Colonic mucosa (tissue), 4 donors: ENCODE measurements around the gene SSTR1. TPM values are rescaled to one million over a fixed set of nuclear protein-coding genes. Genes with fewer than 3 reads are reported as not detected.

ENCODE experiments used
- DNase-seq: peaks from one replicate; pipeline ENCODE4 v3.0.0-alpha.2; 2020
- H3K27ac ChIP-seq: fragments of 200-600 bp; one replicate; pipeline ENCODE4 v1.8.0; 2021
- H3K27me3 ChIP-seq: fragments of 200-600 bp; one replicate; pipeline ENCODE4 v1.8.0; 2021
- H3K36me3 ChIP-seq: fragments of 200-600 bp; one replicate; pipeline ENCODE4 v1.8.0; 2021
- H3K4me1 ChIP-seq: fragments of 200-600 bp; one replicate; pipeline ENCODE4 v1.8.0; 2021; ENCODE audit warnings: mild to moderate bottlenecking
- H3K4me3 ChIP-seq: fragments of 200-600 bp; one replicate; pipeline ENCODE4 v1.8.0; 2021
- H3K9ac ChIP-seq, 2 donors: one replicate each; pipeline ENCODE4 v1.7.0; 2013; ENCODE audit warnings: control low read depth in 2 of 2, low read depth in 2 of 2, low read length in 2 of 2
- H3K9me3 ChIP-seq: fragments of 200-600 bp; one replicate; pipeline ENCODE4 v1.8.0; 2021
- CTCF ChIP-seq: fragments of 200-600 bp; IDR thresholded peaks from one replicate; pipeline ENCODE4 v1.8.0; 2022; ENCODE audit warnings: antibody characterized with exemption, mild to moderate bottlenecking
- intact Hi-C: fragments of 100-400 bp; cut with DNase I; formaldehyde crosslinking; loops from one replicate; pipeline ENCODE4 v1.14.1; 2022
- total RNA-seq, 2 donors: library from RNA; stranded (reverse); fragmentation: NEBNext Ultra II Directional in 1 of 2; extraction: Animal tissue kit (Norgen Biotek cat#: 25700) in 1 of 2; gene quantifications; one replicate each; pipeline ENCODE4 v1.2.1, GENCODE V29; 2021
- donor health status: healthy.
- donor health status: DM: no; HTN: no; CAD: no.
- donor health status: DM: no; HTN: no; CAD: no.

The SSTR1 gene
- total RNA-seq, 2 donors from 2014 or later, result 8.5 to 8.8 TPM

GRCh38 chr14:38212111-38212510, 4.4 kb downstream of the SSTR1 start:
- TF ChIP-seq CTCF, result no peak
- Histone ChIP-seq H3K27ac (no peak overlapping the region), H3K4me1 (no peaks in the 10 kb centered on the region), H3K4me3 (no peak overlapping the region), H3K36me3 (no peaks in the 10 kb centered on the region), H3K9me3 (no peaks in the 10 kb centered on the region), H3K27me3 (no peaks in the 10 kb centered on the region), H3K9ac (no peak overlapping the region)
- intact Hi-C loops, result no loop called here
- DNase-seq, result no peak

- no peak for DNase-seq
- H3K4me3 ChIP-seq, result no peak overlapping the region
- H3K9me3 ChIP-seq, result no peaks in the 10 kb centered on the region
- no peak overlapping the region for H3K9ac ChIP-seq
- no peaks in the 10 kb centered on the region for H3K4me1 ChIP-seq
- no peak overlapping the region for H3K27ac ChIP-seq
- no peaks in the 10 kb centered on the region for H3K27me3 ChIP-seq
- intact Hi-C loops, result no loop called here
- TF ChIP-seq CTCF, result no peak
- no peaks in the 10 kb centered on the region for H3K36me3 ChIP-seq
These were observed 5.3 kb downstream of the SSTR1 start for GRCh38 chr14:38213001-38213400.

GRCh38 chr14:38217553-38217952, 9.8 kb downstream of the SSTR1 start:
- DNase-seq, result no peak
- Histone ChIP-seq H3K4me3 (no peak overlapping the region), H3K9me3 (no peaks in the 10 kb centered on the region), H3K36me3 (no peaks in the 10 kb centered on the region), H3K27me3 (no peaks in the 10 kb centered on the region), H3K9ac (no peak overlapping the region), H3K4me1 (no peaks in the 10 kb centered on the region), H3K27ac (no peak overlapping the region)
- no peak for TF ChIP-seq CTCF
- intact Hi-C loops, result no loop called here

- Histone ChIP-seq H3K4me3 (no peak overlapping the region), H3K4me1 (no peaks in the 10 kb centered on the region), H3K36me3 (no peaks in the 10 kb centered on the region), H3K27me3 (no peaks in the 10 kb centered on the region), H3K27ac (no peak overlapping the region), H3K9ac (no peak overlapping the region), H3K9me3 (no peaks in the 10 kb centered on the region)
- TF ChIP-seq CTCF, result no peak
- DNase-seq, result no peak
- intact Hi-C loops, result no loop called here
These were observed 13.4 kb downstream of the SSTR1 start for GRCh38 chr14:38221077-38221476.

GRCh38 chr14:38224338-38224737, 16.6 kb downstream of the SSTR1 start:
- Histone ChIP-seq H3K4me3 (no peak overlapping the region), H3K4me1 (no peaks in the 10 kb centered on the region), H3K9ac (no peak overlapping the region), H3K27ac (no peak overlapping the region), H3K27me3 (no peaks in the 10 kb centered on the region), H3K36me3 (no peaks in the 10 kb centered on the region), H3K9me3 (no peaks in the 10 kb centered on the region)
- DNase-seq, result no peak
- TF ChIP-seq CTCF, result no peak
- intact Hi-C loops, result no loop called here

GRCh38 chr14:38225946-38226345, 18.2 kb downstream of the SSTR1 start:
- Histone ChIP-seq H3K4me1 (no peaks in the 10 kb centered on the region), H3K36me3 (no peaks in the 10 kb centered on the region), H3K27me3 (no peaks in the 10 kb centered on the region)

More at GRCh38 chr14:38225946-38226345, 18.2 kb downstream of the SSTR1 start:
- no peak overlapping the region for H3K27ac ChIP-seq
- H3K9me3 ChIP-seq, result no peaks in the 10 kb centered on the region
- intact Hi-C loops, result no loop called here
- H3K9ac ChIP-seq, result no peak overlapping the region
- no peak for DNase-seq
- TF ChIP-seq CTCF, result no peak
- H3K4me3 ChIP-seq, result no peak overlapping the region
